GM18499 (cell line): ENCODE results near the gene KIF9.
"Not testable (repeated sequence)": the region's sequence is repeated elsewhere in the genome, so short reads cannot be mapped to it uniquely, and the experiment has no call there.

ENCODE experiments used
- ATAC-seq: cut with Tn5 transposase; IDR thresholded peaks from one replicate; pipeline ENCODE4 v1.9.1; 2021; ENCODE audit warnings: moderate number of reproducible peaks; ENCODE audit not compliant: insufficient read depth, unreplicated experiment

KIF9 gene

DNA sequence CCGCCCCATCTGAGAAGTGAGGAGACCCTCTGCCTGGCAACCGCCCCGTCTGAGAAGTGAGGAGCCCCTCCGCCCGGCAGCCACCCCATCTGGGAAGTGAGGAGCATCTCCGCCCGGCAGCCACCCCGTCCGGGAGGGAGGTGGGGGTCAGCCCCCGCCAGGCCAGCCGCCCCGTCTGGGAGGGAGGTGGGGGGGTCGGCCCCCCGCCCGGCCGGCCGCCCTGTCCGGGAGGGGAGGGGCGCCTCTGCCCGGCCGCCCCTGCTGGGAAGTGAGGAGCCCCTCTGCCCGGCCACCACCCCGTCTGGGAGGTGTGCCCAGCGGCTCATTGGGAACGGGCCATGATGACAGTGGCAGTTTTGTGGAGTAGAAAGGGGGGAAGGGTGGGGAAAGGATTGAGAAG is 26.3 kb downstream of the KIF9 start:
- not testable (repeated sequence) for ATAC-seq

DNA sequence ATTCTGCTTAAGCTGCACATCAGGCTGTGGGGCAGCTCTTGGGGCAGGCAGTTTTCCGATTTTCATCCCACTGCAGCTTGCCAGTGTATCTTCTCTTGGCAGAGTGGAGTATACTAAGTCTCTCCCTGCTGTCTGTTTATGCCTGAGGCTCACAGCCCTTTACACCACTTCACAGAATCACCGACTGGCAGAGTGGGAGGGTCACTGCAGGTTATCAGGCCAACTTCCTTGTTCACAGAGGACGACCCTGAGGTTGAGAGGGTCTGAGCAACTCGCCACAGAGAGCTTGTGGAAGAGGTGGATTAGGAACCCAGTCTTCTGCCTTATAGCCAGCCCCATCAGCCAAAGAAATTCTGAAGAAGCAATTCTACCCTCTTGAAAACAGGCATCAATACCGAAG is 30.9 kb downstream of the KIF9 start:
- no peak for ATAC-seq

DNA sequence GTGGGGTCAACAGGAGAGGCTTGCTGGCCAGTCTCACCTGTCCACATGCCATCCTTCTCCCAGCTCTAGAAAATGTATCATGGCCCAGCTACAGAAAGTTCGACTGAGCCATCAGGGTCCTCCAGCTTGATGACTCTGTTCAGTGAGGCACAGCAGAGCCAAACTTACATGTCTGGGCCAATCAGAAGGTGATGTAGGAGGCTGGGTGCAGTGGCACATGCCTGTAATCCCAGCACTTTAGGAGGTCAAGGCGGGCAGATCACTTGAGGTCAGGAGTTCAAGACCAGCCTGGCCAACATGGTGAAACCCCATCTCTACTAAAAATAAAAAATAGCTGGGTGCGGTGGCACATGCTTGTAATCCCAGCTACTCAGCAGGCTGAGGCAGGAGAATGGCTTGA is 31.5 kb downstream of the KIF9 start:
- not testable (repeated sequence) for ATAC-seq

DNA sequence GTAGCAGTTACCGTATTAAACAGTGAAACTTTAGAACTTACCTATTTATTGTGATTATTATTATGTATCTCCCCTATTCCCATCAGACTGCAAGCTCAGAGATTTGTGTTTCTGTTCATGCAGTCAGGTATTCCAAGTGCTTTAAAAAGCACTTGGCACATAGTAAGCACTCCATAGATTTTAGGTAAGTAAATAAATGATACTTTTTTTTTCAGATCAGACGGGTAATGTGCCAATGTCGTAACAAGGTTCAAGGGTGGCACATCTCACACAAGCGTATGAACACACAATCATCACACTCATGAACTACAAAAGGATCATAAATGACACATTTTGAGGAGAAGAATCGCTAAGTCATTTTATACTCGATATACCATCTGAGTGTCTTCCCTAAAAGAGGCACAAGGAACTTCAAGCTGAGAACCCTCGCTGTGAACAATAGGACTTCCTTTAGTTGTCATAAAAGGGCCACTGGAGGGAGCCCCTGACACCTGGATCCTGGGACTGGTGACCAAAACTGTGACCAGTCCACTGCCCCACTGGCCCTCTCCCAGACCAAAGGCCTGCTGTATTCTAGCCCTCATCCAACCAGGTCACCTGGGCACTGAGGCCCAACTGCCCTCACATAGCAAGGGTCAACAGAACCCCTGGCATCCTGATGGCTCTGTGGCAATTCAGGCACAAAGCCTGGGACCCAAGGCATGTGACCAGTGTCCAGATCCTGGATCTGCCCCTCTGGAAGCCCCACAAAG is 32.1 kb downstream of the KIF9 start:
- no peak for ATAC-seq

DNA sequence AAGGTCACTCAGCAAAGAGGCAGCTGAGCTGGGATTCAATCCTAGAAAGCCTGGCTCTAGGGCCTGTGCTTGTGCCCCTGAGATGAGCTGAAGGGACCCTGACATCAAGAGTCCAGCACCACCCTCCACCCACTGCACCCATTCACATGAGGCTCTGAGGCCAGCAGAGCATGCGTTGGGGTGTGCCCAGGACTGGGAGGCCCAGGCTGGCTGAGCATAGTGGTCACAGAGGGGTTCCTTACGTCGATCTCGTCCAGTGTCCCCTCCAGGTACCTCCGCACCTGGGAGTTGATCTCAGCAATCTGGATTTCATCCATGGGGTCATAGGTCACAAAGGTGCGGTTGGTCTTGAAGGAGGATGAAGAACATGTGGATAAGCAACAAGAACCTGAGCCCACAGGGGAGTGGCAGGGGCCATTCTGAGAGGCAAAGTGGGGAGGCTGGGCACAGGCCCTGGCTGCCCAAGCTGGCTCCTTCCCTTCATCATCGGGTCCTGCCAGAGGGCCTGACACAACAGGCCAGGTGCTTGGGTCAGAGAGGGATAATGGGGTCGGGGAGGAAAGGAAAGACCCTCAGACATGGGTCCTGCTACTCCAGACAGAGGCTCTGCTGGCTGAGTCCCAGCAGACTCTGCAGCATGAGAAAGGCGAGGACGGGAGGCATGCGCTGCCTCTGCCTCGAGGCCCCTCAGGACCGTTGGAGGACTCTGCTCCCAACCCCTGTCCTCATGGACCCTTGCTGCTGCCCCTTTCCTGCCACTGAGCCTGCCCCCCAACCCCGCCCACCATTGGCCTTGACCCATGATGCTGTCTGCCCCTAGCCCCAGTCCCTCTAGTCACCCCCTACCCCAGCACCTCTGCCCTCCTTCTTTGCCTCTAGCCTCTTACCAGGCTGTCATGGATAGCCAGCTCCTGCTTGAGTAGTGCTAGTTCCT is 35.2 kb downstream of the KIF9 start:
- no peak for ATAC-seq

DNA sequence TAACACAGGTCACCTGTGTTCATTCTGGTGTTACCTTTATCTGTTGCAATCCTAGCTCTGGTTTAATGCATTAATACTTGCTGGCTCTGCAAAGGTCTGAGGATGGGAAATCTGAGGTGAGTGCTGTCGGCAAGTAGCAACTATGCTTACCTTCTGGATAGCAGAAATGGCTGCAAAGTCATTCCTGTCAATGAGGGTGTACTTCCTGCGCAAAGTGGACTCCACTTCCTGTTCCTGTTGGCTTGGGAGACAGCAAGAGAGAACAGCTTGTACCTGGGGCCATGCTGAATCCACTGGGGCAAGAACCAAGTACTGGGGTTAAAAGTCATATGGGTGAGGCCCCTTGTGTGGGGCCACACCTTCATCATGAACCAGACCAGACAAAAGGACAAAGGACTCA is 37.3 kb downstream of the KIF9 start:
- no peak for ATAC-seq

DNA sequence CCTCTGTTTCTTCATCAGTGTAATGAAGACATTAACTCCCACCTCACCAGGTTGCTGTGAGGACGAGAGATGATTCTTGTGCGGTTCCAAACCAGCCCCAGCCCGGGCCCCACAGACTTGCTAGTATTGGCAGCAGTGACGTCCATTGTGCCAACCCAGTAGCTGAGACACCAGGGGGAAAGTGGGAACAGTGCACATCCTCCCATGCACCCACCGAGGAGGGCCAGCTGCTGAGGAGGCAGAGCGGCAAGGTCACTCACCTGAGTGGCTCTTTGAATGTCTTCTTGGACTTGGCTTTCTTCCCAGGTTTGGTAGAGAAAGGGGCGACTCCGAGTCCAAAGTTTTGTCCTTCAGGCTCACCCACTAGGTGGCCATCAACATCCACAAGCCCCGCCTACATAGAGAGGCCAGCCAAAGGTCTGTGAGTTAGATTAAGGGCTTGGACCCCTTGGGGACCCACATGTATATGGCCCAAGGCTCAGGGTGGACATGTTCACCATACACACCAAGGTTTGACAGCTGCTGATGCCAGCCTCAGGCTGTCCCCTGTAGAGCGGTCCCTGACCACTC is 38.0 kb downstream of the KIF9 start:
- ATAC-seq = no peak

DNA sequence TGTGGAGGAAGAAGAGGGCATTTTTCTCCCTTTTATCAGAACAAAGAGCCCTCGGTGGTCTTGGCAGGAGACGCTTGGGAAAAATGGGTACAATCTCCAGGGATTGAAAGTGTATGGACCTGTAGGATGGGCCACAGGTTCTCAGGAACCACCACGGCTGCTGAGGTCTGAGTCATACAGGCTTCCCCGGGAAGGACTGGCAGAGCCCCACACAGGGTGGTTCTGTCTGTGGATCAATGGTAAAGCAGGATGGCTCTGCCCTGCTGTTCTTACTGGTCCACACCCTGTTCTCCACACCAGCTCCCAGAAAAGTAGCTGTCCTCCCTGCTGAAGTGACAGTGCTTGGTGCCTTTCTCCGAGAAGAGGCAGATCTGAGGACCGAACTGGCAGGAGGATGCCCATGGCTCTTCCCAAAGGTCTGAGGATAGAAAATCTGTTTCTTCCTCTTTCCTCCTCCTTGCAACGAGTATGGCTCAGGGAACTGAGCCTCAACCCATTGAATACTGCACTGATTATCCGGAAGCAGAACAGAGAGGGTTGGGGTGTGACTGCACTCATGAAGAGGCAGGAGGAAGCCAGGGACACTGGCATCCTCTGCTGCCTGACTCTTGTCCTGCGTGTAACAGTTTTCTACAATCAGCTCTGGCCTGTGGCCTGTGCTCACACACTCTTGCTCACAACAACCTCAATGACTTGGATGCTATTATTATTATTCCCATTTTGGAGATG is 39.0 kb downstream of the KIF9 start:
- ATAC-seq = no peak

DNA sequence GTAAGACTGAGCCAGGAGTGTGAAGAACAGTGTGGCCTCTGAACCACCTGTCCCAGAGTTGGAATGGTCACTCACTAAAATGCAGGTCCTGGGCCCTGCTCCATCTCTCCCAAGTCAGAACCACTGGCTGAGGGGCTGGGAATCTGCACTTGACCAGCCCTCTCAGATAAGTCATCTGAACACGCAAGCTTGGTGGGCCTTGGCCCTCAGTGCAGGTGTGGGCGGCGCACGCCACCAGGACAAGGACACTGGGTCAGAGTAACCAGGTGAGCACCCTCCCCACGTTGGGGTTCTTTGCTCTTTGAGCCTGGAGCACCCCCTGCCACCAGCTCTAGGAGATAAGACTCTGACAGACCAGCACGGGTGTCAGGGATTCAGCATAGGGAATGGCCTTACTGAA is 42.7 kb downstream of the KIF9 start:
- no peak for ATAC-seq

DNA sequence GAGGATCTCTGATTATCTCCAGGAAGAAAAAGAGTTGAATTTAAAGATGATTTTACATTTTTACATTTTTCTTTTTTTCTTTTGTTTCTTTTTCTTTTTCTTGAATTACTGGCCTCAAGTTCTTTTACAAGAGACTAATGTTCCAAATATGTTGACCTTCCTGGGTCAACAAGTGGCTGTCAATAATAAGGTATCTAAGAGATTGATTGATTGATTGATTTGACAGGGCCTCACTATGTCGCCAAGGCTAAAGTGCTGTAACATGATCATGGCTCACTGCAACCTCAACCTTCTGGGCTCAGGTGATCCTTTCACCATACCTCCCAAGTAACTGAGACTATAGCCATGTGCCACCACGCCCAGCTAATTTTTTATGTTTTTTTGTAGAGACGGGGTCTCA is 44.6 kb downstream of the KIF9 start:
- ATAC-seq = no peak

DNA sequence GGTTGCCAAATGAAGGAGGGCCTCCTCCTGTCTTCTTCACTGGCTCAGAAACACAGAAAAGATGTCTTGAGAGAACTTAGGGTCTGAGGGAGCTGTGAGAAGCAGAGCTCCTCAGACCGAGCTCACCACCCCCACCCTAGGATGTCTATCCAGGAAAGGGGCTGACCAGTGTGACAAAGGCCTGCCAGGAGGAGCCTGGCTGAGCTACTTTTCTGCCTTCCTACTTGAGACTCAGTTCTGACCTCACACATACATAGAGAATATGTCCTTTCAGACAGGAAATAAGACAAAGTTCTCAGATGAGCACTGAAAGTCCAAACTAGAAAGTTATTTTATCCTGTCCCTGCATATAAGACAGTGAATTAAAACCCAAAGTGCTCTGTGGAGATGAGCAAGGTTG is 54.5 kb downstream of the KIF9 start:
- no peak for ATAC-seq

DNA sequence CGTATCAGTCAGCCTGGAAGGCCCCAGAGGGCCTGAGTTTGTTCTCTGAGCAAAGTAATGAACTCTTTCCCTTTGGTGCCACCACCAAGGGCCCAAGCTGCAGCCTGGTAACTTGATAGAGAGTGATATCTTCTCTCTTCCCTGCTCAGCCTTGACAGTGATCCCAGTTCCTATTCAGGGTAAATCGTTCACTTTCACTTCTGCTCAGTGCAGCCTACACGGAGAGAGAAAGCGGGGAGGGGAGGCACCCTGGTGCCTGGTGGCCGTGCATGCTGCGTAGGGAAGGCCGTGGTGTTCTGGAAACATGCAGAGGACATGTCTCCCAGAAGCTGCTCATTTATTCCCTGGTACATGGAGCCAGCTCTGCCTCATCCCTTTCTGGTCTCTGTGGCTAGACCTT is 54.9 kb downstream of the KIF9 start:
- no peak for ATAC-seq

DNA sequence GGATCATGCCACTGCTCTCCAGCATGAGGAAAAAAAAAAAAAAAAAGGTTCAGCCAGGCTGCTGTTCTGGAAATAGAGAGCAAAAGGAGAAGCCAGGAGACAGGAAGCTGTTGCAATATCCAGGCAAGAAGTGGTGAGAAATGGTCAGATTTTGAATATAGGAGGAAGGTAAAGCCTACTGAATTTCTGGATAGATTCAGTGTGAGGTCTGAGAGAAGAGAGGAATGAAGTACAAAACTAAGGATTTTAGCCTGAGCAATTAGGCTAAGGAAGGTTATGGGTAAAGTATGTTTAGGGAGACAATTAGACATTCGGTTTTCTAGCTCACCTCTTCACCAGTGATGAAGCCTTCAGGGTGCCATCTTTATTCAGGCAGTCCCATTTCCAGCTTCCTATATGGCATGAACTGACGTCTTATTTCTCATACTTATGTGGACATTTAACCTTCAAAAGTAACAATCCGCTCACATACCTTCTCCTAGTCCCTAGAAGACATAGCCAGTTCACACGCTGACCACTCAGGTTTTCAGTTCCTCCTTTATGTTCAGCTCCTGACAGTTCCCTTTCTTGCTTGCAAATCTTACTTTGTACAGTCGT is 57.2 kb downstream of the KIF9 start:
- ATAC-seq = no peak

DNA sequence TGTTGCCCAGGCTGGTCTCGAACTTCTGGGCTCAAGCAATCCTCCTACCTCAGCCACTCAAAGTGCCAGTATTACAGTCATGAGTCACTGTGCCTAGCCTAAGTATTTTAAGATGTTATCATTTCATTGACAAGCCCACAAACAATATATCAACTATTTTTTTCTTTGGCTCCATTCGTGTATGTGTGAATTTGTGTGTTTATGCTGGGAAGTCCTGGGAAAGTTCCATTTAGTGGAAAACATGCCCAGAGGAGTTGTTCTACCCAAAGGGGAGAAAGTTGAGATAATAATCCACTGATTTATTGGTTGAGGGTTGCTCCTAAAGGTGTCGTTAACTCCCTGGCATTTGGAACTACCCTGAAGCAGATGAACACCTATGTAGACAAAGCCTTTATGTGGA is 58.8 kb downstream of the KIF9 start:
- ATAC-seq = no peak

DNA sequence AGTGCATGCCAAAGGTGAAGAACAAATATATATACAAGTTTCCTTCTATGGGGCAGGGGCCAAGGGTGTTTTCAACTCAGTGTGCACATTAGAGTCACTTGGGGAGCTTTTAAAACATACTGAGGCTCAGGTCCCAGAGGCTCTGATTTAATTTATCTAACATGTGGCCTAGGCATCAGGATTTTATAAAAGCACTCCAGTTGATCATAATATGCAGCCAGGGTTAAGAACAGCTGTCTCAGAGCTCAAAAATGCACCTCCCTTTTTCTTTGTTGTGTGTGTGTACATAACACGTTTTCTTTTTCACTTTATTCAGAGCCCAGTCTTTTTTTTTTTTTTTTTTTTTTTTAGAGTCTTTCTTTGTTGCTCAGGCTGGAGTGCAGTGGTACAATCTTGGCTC is 60.8 kb downstream of the KIF9 start:
- ATAC-seq = no peak

DNA sequence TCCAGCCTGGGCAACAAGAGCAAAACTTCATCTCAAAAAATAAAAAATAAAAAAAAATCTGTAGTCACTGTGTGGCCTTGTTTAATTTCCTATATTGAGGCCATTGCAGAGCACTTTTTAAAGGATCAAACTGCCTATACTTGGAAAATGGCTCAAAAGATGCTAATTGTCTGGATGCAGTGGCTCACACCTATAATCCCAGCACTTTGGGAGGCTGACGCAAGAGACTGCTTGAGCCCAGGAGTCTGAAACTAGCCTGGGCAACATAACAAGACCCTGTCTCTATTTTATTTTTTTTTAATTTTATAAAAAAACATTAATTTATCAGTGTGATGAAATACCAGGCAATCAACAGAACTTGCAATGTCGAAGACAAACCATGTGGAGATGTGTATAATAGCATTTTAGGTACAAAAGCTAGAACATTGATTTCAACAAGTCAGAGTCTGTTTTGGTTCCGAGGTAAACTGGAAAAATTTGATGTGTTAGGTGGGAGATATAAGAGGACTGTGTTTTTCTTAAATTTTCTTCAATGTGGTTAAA is 71.7 kb downstream of the KIF9 start:
- no peak for ATAC-seq

DNA sequence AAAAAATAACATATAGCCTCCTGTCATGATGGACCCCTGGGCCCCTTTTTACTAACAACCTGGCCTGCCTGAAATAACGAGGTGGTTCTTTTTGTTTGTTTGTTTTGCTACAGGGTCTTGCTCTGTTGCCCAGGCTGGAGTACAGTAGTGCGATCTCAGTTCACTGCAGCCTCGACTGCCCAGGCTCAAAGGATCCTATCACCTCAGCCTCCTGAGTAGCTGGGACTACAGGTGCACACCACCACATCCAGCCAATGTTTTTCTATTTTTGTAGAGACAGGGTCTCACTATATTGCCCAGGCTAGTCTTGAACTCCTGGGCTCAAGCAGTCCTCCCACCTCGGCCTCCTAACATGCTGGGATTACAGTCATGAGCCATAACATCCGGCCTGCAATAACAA is 76.6 kb downstream of the KIF9 start:
- not testable (repeated sequence) for ATAC-seq

DNA sequence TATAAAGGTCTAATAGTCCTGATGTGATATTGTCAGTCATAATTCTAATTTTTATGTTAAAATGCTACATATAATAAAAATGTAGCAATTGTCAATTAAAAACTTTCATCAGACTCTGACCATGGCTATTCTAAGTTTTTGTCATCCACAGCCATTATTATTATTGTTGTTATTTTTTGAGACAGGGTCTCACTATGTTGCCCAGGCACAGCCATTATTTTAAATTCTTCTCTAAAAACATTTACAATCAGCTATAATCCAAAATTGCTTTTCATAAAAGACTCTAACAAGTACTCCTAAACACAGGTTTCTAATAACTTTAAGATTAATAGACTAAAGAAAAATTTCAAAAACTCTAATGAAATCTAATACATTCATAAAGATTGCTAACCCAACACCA is 77.7 kb downstream of the KIF9 start:
- no peak for ATAC-seq

DNA sequence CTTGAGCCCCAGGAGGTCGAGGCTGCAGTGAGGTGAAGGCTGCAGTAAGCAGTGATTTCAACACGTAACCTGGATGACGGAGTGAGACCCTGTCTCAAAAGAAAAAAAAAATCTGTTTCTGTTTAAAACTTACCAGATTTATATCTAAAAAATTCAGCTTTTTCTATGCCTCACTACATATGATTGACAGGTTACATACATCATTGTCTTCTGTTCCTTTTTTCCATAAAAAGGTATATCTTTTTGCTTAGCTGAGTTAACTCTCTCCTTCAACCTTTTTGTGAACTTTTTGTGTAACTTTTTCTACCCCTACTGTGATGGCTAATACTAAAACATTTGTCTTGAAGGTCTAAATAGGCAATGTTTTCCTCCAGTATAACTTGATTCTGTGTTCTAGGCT is 80.1 kb downstream of the KIF9 start:
- ATAC-seq = no peak

DNA sequence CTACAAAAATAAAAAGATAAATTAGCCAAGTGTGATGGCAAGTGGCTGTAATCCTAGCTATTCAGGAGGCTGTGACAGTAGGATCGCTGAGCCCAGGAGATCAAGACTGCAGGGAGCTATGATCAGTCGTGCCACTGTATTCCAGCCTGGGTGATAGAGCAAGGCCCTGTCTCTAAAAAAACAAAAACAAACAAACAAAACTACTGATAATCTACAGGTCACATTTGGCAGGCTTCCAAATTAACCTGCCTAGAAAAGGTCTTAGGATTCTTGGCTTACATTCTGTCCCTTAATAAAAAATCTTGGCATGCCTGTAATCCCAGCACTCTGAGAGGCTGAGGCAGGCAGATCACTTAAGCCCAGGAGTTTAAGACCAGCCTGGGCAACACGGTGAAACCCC is 85.3 kb downstream of the KIF9 start:
- ATAC-seq = no peak
